Coronary artery (tissue), 2 donors: ENCODE data around the gene C1orf167.

Experiments used
- DNase-seq: peaks from one replicate; pipeline ENCODE4 v3.0.0-alpha.2; 2017; ENCODE audit warnings: low spot score
- H3K27ac ChIP-seq, 2 donors: fragments of 200-600 bp; sonication (generic); one replicate each; pipeline ENCODE4 v1.5.1; 2016 to 2019
- H3K4me3 ChIP-seq: fragments of 200-600 bp; sonication (generic); 2 replicates; pipeline ENCODE4 v1.5.1; 2016; ENCODE audit warnings: mild to moderate bottlenecking, moderate library complexity
- TF ChIP-seq, protein P1 (sequence below): fragments of 200-600 bp; sonication (generic); IDR thresholded peaks from one replicate; pipeline ENCODE4 v1.5.1; 2019; ENCODE audit warnings: antibody characterized with exemption

The C1orf167 gene

GRCh38 chr1:11789126-11790067 is 27.4 kb downstream of the C1orf167 start:
- Histone ChIP-seq H3K4me3 (no peak overlapping the region), H3K27ac (peak overlapping the region; percentile 79 to 99)
- DNase-seq, result no peak
- TF ChIP-seq, protein P1, sequence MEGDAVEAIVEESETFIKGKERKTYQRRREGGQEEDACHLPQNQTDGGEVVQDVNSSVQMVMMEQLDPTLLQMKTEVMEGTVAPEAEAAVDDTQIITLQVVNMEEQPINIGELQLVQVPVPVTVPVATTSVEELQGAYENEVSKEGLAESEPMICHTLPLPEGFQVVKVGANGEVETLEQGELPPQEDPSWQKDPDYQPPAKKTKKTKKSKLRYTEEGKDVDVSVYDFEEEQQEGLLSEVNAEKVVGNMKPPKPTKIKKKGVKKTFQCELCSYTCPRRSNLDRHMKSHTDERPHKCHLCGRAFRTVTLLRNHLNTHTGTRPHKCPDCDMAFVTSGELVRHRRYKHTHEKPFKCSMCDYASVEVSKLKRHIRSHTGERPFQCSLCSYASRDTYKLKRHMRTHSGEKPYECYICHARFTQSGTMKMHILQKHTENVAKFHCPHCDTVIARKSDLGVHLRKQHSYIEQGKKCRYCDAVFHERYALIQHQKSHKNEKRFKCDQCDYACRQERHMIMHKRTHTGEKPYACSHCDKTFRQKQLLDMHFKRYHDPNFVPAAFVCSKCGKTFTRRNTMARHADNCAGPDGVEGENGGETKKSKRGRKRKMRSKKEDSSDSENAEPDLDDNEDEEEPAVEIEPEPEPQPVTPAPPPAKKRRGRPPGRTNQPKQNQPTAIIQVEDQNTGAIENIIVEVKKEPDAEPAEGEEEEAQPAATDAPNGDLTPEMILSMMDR, result no peak

DNA sequence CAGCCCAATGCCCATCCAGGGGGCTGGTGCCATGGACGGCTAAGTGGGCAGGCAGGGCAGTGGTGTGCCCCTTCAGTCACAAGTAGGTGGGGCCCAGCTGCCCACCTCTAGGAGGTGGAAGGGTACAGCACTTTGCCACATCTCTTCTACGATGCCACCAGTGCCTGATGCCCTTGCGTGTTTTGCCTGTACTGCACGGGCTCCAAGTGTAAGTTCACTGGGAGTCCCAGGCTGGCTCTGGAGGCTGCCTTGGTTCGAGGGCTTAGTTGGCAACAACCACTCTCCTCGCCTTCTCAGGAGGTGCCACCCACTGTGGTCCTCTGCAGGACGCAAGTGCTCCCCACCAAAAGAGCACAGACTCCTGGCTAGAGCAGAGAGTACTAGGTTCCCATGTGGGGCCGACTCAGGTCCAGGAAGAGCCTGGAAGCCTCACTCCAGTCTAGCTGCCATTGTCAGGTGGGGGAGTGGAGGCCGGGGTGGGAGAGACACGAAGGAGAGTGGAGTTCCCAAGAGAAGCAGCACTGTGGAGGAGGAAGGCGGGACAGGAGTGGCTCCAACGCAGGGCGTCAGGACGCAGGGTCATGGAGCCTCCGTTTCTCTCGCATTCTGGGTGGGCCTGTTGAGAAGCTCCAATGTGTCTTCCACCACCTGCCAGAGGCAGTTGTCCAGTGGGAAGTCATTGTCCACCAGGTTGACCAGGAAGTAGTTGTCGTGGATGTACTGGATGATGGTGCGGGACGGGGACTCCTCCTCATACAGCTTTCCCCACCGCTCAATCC is 28.3 kb downstream of the C1orf167 start:
- TF ChIP-seq, protein P1, result no peak
- peak overlapping the region; percentile 79 to 99 for H3K27ac ChIP-seq
- peak overlapping the region; percentile 58 for H3K4me3 ChIP-seq
- peak; percentile 80 for DNase-seq

DNA sequence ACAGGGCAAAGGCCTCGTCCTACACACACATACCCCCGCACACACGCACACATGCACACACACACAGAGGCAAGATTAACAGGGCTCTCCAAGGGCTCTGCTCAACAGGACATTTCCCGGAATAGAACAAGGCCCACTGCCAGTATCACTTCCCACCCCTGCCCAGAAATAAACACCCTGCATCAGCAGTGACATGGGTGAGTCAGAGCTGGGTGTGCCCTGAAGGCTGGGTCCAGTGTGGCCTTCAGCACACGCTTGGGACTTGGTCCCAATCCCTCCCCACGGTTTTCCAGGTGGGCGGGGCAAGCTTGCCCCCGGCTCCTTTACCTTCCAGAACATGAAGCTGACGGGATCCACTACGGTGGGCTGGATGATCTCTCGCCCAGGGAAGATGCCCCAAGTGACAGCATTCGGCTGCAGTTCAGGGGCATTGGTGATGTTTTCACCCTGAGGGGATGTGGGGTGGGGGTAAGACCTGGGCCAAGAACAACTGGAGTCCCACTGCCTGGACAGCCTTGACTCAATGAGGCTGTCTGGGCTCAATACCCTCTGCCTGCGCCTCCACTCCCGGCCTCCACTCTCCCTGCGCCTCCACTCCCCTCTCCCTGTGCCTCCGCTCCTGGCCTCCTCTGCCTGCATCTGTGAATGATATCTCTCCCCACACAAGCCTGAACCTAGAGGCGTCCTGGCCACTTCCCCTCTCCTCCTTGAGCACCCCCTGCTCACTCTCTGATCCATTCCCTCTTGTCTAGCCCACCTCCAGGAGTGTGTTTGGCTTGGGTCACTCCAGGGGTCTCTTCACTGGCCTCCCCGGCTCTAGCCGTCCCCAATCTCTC is 29.1 kb downstream of the C1orf167 start:
- Histone ChIP-seq H3K27ac (peak overlapping the region; percentile 79 to 99), H3K4me3 (peak overlapping the region; percentile 58)
- TF ChIP-seq, protein P1, result no peak
- peak; percentile 98 for DNase-seq

DNA sequence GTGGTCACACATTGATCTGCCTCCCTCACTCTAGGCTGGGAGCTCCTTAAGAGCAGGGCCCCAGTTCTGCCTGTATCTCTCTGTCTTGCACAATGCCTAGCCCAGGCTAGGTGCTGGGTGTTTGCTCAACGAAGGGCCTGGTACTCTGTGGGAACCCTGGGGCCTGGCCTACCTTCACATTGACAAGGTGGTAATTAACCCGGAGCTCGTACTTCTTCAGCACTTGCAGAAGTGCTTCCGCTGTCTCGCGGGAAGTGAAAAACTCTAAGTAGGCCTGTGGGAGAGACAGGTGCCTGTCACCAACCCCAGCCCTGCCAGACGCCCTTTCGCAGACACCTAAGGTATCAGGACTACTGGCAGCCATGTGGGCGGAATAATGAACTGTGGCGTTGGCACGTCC is 30.1 kb downstream of the C1orf167 start:
- no peak overlapping the region for H3K4me3 ChIP-seq
- TF ChIP-seq, protein P1, result no peak
- no peak for DNase-seq
- peak overlapping the region; percentile 79 to 99 for H3K27ac ChIP-seq

- Histone ChIP-seq H3K27ac (peak overlapping the region in 1 of 2 donors; percentile 72), H3K4me3 (no peak overlapping the region)
- DNase-seq, result no peak
- TF ChIP-seq, protein P1, result no peak
Measured at GRCh38 chr1:11793819-11794218, 31.8 kb downstream of the C1orf167 start.

GRCh38 chr1:11794446-11795237 is 32.6 kb downstream of the C1orf167 start:
- TF ChIP-seq, protein P1, result no peak
- Histone ChIP-seq H3K27ac (peak overlapping the region; percentile 15 to 72), H3K4me3 (no peak overlapping the region)
- peak; percentile 53 for DNase-seq
